T-helper 9 cell (primary cell): ENCODE results near the gene HOXA9.

Source experiments
- DNase-seq: peaks from one replicate; pipeline ENCODE4 v3.0.0-alpha.2; 2020

HOXA9 gene

DNA sequence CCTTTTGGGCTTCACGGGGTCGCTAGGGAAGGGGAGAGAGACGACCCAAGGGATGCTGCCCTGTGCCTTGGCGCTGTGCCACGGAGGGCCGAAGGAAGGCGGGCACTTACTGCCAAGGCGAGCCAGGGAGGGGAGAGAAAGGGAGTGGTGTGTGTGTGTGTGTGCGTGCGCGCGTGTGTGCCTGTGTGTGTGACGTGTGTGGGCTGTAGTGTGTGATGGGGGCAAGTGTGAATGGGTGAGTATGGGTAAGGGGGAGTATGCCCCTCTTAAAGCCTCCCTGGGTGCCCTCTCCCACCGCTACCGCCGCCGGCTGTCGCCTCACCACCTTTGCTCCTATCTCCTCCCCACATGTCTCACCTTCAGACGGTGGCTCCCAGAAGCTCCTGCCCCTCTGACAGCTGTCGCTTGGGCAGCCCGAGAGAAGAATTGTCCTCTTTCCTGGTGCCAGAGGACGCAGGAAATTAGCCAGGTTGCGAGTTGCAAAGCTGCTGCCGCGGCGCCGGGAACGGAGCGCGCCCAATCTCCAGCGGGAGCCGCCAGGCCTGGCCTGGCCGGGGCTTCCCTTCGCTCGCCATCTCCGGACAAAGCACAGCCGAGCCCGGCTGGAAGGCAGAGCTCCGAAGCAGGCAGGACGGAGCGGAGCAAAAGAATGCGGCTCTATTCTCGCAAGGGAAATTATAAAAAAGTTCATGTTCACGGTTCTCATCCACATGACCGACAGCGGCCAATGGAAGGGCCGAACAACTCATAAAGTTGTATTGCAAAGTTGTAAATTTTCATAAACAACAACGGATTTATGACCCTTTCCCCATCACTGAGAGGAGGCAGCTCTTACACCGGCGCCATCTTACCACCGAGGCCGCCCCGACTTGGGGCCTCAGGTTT lies 13.2 kb downstream of the HOXA9 start, which contains the start of gene HOXA3:
Gene HOXA3 (minus strand): TSS at position 653 of the 885 bp plus-strand sequence. CDS start 41,943 bp downstream, outside the sequence.
- no peak for DNase-seq

DNA sequence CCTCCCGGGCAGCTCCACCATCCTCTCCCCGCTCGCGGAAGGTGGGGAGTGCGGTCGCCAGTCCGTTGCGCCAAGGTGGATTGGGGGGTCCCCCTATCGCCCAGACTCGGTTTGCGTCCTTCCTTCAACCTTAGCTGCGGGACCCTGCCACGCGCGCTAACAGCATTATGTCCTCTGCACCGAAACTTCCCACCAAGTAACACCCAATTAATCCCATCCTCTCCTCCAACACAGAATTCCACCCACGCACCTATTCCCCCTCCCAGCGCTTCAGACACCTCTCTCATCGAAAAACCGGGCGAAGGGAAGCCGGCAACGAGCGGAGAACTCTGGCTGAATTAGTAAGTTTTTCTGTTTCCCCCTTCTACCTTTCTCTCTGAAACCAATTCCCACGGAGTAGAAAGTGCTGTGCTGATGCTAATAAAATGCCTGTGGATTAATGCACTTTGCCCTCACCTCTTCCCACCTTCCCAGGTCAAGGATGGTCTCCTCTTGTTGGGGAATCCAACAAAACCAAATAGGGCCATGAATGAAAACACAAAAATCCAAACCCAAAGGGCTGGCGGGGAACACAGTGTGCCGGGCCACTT lies 13.9 kb downstream of the HOXA9 start:
- no peak for DNase-seq

GRCh38 chr7:27150568-27151340 lies 14.6 kb downstream of the HOXA9 start:
- DNase-seq = peak; percentile 56

DNA sequence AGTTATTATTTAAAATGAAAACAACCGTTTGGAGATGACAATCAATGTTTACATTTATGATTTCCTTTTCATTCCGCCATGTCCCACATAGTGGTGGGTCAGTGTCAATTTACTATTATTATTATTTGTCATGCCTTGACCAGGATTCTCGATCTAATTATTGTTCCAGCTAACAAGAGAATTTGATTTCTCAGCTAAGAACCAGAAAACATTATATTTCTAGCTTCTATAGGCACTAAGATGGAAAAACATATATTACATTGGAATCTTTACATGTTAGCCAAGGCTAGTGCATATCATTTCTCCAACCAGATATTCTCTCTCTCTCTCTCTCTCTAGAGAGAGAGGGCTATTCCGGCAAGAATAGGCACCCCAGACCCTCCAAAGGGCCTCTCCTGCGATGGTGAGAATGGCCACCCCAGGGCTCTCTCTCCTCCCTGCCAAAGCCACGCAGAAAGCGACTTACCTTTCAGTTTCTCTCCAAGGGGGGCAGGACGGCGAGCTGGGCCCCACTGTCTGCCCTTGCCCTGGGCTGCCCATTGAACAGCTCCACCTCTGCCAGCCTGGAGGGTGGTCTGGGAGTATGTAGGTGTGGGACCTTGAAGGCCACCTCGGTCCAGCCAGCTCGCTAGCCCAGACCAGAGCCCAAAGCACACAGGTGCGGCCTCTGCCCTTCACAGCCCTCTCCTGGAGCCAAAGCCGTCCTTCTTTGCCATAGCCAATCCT lies 15.3 kb downstream of the HOXA9 start:
- DNase-seq = no peak

- no peak for DNase-seq
Measured at GRCh38 chr7:27148756-27149641, 16.3 kb downstream of the HOXA9 start.

- DNase-seq = no peak
Measured at GRCh38 chr7:27148031-27148755, 17.1 kb downstream of the HOXA9 start.

GRCh38 chr7:27147199-27148030 lies 17.9 kb downstream of the HOXA9 start, which contains the start of gene HOXA6:
HOXA6 (minus strand) TSS chr7:27147774; CDS start chr7:27147749, 25 bp downstream.
- DNase-seq = no peak

DNA sequence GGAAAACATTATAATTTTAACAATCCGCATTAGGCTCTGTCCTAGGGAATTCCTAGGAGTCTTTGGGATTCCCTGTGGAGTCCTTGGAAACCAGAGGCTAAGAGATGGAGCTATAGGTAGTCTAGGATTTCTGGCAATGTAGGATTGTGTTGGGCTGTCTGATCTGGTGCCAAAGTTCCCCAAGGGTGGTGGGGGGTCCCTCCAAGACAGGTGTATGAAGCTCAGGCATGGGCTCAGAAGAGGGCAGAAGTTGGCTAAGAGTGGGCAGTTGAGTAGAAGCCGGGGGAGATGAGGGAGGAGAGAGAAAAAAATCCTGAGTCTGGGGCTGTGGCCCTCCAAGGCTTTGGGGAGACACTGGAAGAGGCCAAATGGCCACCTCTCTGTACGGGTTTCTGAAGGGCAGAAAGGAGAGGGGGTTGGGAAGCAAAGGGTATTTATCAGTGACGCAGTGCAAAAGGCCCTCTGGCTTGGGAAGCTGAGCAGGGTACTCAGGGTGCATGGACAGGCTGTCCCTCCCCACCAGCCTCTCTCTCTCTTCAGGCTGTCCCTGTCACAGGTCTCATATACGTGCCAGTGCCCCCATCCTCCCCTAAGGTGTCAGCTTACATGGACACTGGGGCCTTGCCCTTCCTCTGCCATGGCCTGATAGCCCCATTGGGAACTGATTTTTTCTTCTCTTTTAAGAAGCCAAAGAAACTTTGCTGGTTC lies 18.7 kb downstream of the HOXA9 start:
- DNase-seq = no peak

- no peak for DNase-seq
Measured at GRCh38 chr7:27145914-27146412, 19.4 kb downstream of the HOXA9 start.

DNA sequence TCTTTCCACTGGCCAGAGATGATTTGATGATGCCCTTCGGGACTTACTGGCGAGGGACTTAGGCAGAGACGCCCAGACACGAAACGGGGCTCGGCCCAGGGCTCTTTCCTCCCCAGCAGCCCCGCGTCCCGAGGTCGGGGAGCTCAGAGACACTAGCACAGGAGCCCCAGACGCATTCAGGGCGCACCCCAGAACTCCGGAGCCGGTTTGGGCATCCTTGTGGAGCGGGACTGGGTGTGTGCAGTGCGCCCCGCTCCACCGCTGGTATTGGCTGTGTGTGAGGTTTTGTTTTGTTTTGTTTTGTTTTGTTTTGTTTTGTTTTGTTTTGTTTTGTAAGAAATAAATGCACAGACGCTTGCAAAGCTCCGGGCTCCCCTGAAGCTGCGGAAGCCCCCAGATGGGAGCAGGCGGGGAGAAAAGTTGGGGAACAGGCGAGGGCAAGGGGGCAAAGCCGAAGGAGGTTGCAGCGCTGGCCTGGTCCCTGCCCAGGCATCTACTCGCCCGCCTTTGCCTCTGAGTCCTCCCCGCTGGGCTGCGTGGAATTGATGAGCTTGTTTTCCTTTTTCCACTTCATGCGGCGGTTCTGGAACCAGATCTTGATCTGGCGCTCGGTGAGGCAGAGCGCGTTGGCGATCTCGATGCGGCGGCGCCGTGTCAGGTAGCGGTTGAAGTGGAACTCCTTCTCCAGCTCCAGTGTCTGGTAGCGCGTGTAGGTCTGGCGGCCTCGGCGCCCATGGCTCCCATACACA lies 20.0 kb downstream of the HOXA9 start:
- DNase-seq = no peak

- DNase-seq = no peak
Measured at GRCh38 chr7:27144781-27145164, 20.6 kb downstream of the HOXA9 start.

DNA sequence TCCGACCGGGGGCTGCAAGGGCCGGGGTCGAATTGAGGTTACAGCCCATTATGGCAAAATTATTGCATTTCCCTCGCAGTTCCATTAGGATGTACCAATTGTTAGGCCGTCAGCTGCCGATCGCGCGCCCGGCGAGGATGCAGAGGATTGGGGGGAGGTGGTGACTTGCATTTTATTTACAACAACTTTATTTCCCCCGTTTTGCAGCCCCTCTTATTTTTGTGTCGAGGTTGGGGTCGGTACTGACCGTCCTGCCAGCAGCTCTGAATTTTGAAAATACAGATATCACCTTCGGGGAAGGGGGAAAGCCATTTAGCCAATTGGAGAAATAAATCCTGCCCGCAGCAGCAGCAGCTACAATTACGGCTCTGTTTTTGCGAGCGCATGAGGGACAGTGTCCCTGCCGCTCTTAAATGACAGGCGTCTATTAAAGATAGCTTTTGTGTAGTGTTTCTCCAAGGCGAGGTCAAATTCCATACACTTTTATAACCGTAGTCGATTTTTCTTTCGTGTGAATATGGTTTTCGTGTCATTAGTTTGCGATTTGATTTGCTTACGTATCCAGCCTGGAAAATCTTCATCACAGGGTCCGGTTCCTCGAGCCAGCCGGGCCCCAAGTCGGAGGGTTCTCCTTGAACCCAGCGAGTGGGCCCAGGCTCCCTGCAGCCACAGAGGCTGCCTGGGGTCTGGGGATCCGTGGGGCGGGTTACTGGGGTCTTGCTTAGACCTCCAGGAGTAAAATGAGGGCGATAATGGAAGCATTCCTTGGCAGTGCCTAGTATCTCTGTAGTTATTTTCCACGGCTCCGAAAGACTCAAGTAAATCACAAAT lies 21.2 kb downstream of the HOXA9 start:
- no peak for DNase-seq

DNA sequence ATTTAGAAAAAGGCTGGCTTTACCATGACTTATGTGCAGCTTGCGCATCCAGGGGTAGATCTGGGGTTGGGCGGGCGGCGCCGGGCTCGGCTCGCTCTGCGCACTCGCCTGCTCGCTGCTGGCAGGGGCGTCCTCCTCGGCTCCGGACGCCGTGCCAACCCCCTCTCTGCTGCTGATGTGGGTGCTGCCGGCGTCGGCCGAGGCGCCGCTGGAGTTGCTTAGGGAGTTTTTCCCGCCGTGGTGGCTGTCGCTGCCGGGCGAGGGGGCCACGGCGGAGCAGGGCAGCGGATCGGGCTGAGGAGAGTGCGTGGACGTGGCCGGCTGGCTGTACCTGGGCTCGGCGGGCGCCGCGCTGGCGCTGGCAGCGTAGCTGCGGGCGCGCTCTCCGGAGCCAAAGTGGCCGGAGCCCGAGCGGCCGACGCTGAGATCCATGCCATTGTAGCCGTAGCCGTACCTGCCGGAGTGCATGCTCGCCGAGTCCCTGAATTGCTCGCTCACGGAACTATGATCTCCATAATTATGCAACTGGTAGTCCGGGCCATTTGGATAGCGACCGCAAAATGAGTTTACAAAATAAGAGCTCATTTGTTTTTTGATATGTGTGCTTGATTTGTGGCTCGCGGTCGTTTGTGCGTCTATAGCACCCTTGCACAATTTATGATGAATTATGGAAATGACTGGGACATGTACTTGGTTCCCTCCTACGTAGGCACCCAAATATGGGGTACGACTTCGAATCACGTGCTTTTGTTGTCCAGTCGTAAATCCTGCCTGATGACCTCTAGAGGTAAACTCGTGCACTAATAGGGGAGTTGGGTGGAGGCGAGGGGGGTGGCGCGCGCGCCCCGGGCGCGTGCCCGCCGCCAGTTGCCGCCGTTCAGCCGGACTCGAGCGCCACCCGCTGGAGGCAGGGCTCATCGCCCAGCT lies 22.1 kb downstream of the HOXA9 start, which contains the start of gene HOXA5:
Gene HOXA5 (minus strand): TSS at position 659 of the 927 bp plus-strand sequence. CDS start 74 bp downstream, at position 585.
- DNase-seq = no peak

GRCh38 chr7:27142580-27143022 lies 22.7 kb downstream of the HOXA9 start:
- no peak for DNase-seq

- DNase-seq = no peak
Measured at GRCh38 chr7:27141923-27142579, 23.3 kb downstream of the HOXA9 start.
